ENCODE results near the gene RETREG2. TPM values are rescaled to one million over a fixed set of nuclear protein-coding genes. Genes with fewer than 3 reads are reported as not detected.

RETREG2 gene
- total and polyA plus RNA-seq, 2 donors from 2014 or later = 106 to 112 TPM

DNA sequence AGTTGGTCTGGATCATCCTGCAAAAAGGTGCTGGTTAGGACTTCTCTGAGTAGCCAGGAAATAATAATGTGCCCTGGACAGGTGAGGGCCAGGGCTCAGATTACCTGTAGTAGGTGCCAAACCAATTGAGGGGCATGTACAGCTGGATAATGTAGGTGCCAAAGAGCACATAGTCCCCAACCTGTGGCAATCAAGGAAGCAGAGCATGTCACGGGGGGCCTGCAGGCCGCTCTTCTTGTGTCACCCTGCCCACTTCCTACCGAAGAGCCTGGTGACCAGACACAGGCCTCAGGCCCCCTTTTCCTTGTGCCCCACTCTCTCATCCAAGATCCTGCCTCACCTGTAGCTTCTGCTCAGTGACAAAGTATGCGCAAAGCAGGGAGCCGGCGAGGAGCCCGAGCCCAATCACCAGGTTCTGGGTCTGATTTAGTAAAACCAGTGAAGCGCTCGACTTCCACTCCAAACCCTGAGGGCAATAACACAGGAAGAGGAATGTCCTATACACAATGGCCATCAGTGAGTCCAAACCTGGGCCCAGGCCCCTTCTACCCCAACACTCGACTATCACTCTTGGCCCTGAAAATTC, 35.5 kb downstream of the RETREG2 start:
- no peak overlapping the region for H3K9ac ChIP-seq (ENCODE audit: low read length in 3 of 3)
- H3K9me3 ChIP-seq (ENCODE audit: control insufficient read depth in 2 of 3, insufficient read depth in 1 of 3, low read length in 3 of 3) = no peaks in the 10 kb centered on the region
- no peak overlapping the region for H3K4me3 ChIP-seq (ENCODE audit: low read length in 3 of 3)
- TF ChIP-seq, protein P1, sequence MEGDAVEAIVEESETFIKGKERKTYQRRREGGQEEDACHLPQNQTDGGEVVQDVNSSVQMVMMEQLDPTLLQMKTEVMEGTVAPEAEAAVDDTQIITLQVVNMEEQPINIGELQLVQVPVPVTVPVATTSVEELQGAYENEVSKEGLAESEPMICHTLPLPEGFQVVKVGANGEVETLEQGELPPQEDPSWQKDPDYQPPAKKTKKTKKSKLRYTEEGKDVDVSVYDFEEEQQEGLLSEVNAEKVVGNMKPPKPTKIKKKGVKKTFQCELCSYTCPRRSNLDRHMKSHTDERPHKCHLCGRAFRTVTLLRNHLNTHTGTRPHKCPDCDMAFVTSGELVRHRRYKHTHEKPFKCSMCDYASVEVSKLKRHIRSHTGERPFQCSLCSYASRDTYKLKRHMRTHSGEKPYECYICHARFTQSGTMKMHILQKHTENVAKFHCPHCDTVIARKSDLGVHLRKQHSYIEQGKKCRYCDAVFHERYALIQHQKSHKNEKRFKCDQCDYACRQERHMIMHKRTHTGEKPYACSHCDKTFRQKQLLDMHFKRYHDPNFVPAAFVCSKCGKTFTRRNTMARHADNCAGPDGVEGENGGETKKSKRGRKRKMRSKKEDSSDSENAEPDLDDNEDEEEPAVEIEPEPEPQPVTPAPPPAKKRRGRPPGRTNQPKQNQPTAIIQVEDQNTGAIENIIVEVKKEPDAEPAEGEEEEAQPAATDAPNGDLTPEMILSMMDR (IDR thresholded peaks at IDR 0.05; ENCODE audit: borderline replicate concordance, extremely low read depth, insufficient read depth) = no peak
- peaks cover 0 to 6% (median 0%) of the 10 kb centered on the region in 3 donors for H3K4me1 ChIP-seq (ENCODE audit: control insufficient read depth in 2 of 3, insufficient read depth in 2 of 3, low read depth in 1 of 3, low read length in 3 of 3)
- DNase-seq (no peak), FAIRE-seq (no peak)
- no peak overlapping the region for H3K27ac ChIP-seq (ENCODE audit: low read depth in 2 of 2, low read length in 2 of 2)
- H3K27me3 ChIP-seq (ENCODE audit: control insufficient read depth, insufficient read depth, low read length) = no peaks in the 10 kb centered on the region
- H3K36me3 ChIP-seq (ENCODE audit: control insufficient read depth in 2 of 3, insufficient read depth in 3 of 3, low read length in 3 of 3) = peaks cover 2 to 31% (median 16%) of the 10 kb centered on the region in 3 donors
- intact Hi-C loops (cut with DNase I) = no loop called here

DNA sequence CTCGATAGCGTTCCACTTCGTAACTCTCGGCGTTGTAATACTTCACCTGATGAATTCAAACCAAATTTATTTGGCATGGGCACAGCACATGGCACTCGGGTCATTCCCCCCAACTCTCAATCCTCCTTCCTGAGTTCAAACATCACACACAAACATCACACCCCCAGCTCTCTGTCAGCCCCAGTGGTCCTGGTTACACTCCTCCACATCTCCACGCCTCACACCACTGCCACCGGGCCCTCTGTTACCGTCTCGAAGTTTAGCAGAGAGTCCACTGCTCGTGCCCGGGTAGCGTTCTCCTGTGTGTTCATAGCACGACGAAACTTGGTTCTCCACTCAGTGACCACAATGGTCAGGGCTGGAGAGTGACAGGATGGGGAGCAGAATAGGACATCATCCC, 36.1 kb downstream of the RETREG2 start:
- Histone ChIP-seq H3K36me3 (ENCODE audit: control insufficient read depth in 2 of 3, insufficient read depth in 3 of 3, low read length in 3 of 3) (peaks cover 2 to 26% (median 10%) of the 10 kb centered on the region in 3 donors), H3K9ac (ENCODE audit: low read length in 3 of 3) (no peak overlapping the region), H3K4me3 (ENCODE audit: low read length in 3 of 3) (no peak overlapping the region), H3K4me1 (ENCODE audit: control insufficient read depth in 2 of 3, insufficient read depth in 2 of 3, low read depth in 1 of 3, low read length in 3 of 3) (peaks cover 0 to 9% (median 2%) of the 10 kb centered on the region in 3 donors), H3K27me3 (ENCODE audit: control insufficient read depth, insufficient read depth, low read length) (no peaks in the 10 kb centered on the region), H3K27ac (ENCODE audit: low read depth in 2 of 2, low read length in 2 of 2) (no peak overlapping the region), H3K9me3 (ENCODE audit: control insufficient read depth in 2 of 3, insufficient read depth in 1 of 3, low read length in 3 of 3) (no peaks in the 10 kb centered on the region)
- TF ChIP-seq, protein P1 (IDR thresholded peaks at IDR 0.05; ENCODE audit: borderline replicate concordance, extremely low read depth, insufficient read depth) = no peak
- intact Hi-C loops (cut with DNase I) = no loop called here
- FAIRE-seq (no peak), DNase-seq (no peak)

DNA sequence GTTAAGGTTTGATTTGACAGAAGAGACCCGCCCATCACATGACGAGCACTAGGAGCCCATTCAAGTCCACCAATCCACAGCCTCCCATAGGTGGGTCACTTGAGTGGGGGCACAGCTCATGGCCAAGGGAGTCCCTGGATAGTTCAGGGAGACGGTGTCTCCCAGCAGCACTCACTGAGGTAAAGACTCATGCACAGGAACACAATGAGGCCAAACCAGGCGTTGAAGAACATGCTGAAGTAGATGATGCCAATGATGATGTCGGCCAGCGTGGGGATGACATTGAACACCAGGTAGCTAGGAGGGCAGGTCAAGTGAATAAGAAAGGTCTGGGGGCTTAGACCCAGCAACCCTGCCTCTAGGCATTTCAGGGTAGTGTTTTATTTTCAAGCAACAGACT, 36.7 kb downstream of the RETREG2 start:
- peaks cover 0 to 15% (median 6%) of the 10 kb centered on the region in 3 donors for H3K4me1 ChIP-seq (ENCODE audit: control insufficient read depth in 2 of 3, insufficient read depth in 2 of 3, low read depth in 1 of 3, low read length in 3 of 3)
- H3K27ac ChIP-seq (ENCODE audit: low read depth in 2 of 2, low read length in 2 of 2) = no peak overlapping the region
- DNase-seq (no peak), FAIRE-seq (no peak)
- peaks cover 2 to 21% (median 10%) of the 10 kb centered on the region in 3 donors for H3K36me3 ChIP-seq (ENCODE audit: control insufficient read depth in 2 of 3, insufficient read depth in 3 of 3, low read length in 3 of 3)
- H3K9me3 ChIP-seq (ENCODE audit: control insufficient read depth in 2 of 3, insufficient read depth in 1 of 3, low read length in 3 of 3) = no peaks in the 10 kb centered on the region
- H3K27me3 ChIP-seq (ENCODE audit: control insufficient read depth, insufficient read depth, low read length) = no peaks in the 10 kb centered on the region
- intact Hi-C loops (cut with DNase I) = no loop called here
- TF ChIP-seq, protein P1 (IDR thresholded peaks at IDR 0.05; ENCODE audit: borderline replicate concordance, extremely low read depth, insufficient read depth) = no peak
- H3K9ac ChIP-seq (ENCODE audit: low read length in 3 of 3) = no peak overlapping the region
- H3K4me3 ChIP-seq (ENCODE audit: low read length in 3 of 3) = no peak overlapping the region

Measured in kidney (tissue), 14 donors.